H1 (cell line): ENCODE measurements around the gene MED10. TPM values are rescaled to one million over a fixed set of nuclear protein-coding genes. Genes with fewer than 3 reads are reported as not detected.

ENCODE experiments used
- ASH2L ChIP-seq: fragments of 200-600, 300-600 bp; sonication (generic); IDR thresholded peaks from one replicate; pipeline ENCODE4 v1.7.1; 2017; ENCODE audit warnings: low read length
- GABPA ChIP-seq: IDR thresholded peaks from 2 replicates; pipeline ENCODE4 v1.6.1; 2011; ENCODE audit warnings: mild to moderate bottlenecking, low read length, moderate library complexity, borderline replicate concordance; ENCODE audit not compliant: insufficient read depth
- NRF1 ChIP-seq: IDR thresholded peaks from 2 replicates; pipeline ENCODE4 v1.6.1; 2011; ENCODE audit warnings: mild to moderate bottlenecking, low read depth, low read length, improper control_type of control experiment
- RAD21 ChIP-seq, 2 experiments: IDR thresholded peaks in 1 of 2; conservative IDR thresholded peaks in 1 of 2; 2 replicates each; pipeline ENCODE4 v1.6.1; 2011; ENCODE audit warnings: low read depth in 2 of 2, low read length in 2 of 2, improper control_type of control experiment in 1 of 2, inconsistent platforms in 1 of 2, mild to moderate bottlenecking in 1 of 2, moderate library complexity in 1 of 2
- SP4 ChIP-seq: IDR thresholded peaks from 2 replicates; pipeline ENCODE4 v1.6.1; 2012; ENCODE audit warnings: low read length, inconsistent platforms
- polyA plus RNA-seq, 7 experiments: library from polyadenylated mRNA; depleted of rRNA in 3 of 7; stranded (reverse) in 5 of 7; unstranded in 2 of 7; fragments of >200 nt in 5 of 7; fragments of 200-250 nt in 2 of 7; gene quantifications; 1 replicate in 5 of 7; 2 replicates in 1 of 7; 4 replicates in 1 of 7; pipeline versions ENCODE4 v1.2.1 to v1.2.3, GENCODE V29; 2011 to 2013; ENCODE audit warnings: missing spikeins in 2 of 7, mixed read lengths in 2 of 7
- total RNA-seq: library from RNA; stranded (reverse); fragmentation: NEBNext Ultra II Directional; extraction: Animal tissue kit (Norgen Biotek cat#: 25700); gene quantifications from 2 replicates; pipeline ENCODE4 v1.2.1, GENCODE V29; 2021
- TF ChIP-seq, protein P1 (sequence below): IDR thresholded peaks from 2 replicates; pipeline ENCODE4 v1.6.1; 2012; ENCODE audit warnings: inconsistent platforms
- TF ChIP-seq, protein P2 (sequence below), 3 experiments: IDR thresholded peaks; 1 replicate in 2 of 3; 2 replicates in 1 of 3; pipeline versions ENCODE4 v1.5.1 to v1.6.1; 2011; ENCODE audit warnings: low read length in 3 of 3, mild to moderate bottlenecking in 3 of 3, inconsistent platforms in 2 of 3, low read depth in 1 of 3, moderate library complexity in 1 of 3; ENCODE audit not compliant: insufficient read depth in 1 of 3; ENCODE audit errors: control extremely low read depth in 1 of 3

Gene MED10
- total and polyA plus RNA-seq, 2 of the 8 experiments (the other 6 are each of a cell fraction or from before 2014, with no cell fraction given): 20.1 to 23.2 TPM

GRCh38 chr5:6405591-6405990, 27.2 kb upstream of the MED10 start (continued):
- TF ChIP-seq, protein P1, sequence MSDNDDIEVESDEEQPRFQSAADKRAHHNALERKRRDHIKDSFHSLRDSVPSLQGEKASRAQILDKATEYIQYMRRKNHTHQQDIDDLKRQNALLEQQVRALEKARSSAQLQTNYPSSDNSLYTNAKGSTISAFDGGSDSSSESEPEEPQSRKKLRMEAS: no peak
- TF ChIP-seq, protein P2, sequence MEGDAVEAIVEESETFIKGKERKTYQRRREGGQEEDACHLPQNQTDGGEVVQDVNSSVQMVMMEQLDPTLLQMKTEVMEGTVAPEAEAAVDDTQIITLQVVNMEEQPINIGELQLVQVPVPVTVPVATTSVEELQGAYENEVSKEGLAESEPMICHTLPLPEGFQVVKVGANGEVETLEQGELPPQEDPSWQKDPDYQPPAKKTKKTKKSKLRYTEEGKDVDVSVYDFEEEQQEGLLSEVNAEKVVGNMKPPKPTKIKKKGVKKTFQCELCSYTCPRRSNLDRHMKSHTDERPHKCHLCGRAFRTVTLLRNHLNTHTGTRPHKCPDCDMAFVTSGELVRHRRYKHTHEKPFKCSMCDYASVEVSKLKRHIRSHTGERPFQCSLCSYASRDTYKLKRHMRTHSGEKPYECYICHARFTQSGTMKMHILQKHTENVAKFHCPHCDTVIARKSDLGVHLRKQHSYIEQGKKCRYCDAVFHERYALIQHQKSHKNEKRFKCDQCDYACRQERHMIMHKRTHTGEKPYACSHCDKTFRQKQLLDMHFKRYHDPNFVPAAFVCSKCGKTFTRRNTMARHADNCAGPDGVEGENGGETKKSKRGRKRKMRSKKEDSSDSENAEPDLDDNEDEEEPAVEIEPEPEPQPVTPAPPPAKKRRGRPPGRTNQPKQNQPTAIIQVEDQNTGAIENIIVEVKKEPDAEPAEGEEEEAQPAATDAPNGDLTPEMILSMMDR (IDR thresholded peaks at IDR 0.05; ENCODE audit: control extremely low read depth in 1 of 3, insufficient read depth in 1 of 3, low read depth in 1 of 3, low read length in 3 of 3): no peak
- TF ChIP-seq GABPA (no peak), SP4 (no peak), RAD21 (IDR thresholded peaks at IDR 0.05 in 1 of 2, conservative IDR thresholded peaks at IDR 0.05 in 1 of 2; ENCODE audit: low read depth in 2 of 2, low read length in 2 of 2) (no peak), ASH2L (no peak), NRF1 (no peak)
